ENCODE measurements around the gene HSD17B1. TPM values are rescaled to one million over a fixed set of nuclear protein-coding genes. Genes with fewer than 3 reads are reported as not detected.

HSD17B1 gene
- total RNA-seq, 1 experiment from 2014 or later = 1.5 TPM

DNA sequence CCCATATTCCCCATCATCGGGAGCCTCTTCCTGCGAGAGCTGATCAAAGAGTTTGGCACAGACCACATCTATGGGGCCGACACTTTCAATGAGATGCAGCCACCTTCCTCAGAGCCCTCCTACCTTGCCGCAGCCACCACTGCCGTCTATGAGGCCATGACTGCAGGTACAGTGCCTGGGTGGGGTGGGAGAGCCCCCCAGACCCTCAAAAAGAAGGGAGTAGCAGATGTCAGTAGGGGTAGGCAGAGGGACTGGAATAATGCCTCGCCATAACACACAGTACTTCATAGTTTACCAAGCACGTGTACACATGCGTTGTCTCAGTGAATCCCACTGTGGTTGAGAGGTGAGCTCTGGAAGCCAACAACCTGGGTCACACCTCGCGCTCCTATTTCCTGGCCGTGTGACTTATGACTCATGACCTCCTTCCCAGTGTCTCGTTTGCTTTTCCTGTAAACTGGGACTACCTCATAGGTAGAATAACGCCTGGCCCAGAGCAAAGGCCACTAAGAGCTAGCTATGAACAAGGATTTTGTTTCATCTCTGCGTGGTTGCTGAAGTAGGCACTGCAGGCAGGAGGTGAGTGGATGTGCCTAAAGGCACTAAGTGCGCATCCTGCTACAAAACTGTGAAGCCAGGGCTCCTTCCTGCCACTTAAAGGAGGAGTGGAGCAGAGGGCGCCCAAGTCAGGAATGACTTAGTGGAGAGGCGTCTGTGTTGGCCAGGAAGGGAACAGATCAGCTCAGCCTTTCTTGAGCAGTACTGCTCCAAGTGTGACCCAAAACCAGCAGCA is 11.5 kb upstream of the HSD17B1 start:
- DNase-seq (ENCODE audit: low spot score) = no peak

DNA sequence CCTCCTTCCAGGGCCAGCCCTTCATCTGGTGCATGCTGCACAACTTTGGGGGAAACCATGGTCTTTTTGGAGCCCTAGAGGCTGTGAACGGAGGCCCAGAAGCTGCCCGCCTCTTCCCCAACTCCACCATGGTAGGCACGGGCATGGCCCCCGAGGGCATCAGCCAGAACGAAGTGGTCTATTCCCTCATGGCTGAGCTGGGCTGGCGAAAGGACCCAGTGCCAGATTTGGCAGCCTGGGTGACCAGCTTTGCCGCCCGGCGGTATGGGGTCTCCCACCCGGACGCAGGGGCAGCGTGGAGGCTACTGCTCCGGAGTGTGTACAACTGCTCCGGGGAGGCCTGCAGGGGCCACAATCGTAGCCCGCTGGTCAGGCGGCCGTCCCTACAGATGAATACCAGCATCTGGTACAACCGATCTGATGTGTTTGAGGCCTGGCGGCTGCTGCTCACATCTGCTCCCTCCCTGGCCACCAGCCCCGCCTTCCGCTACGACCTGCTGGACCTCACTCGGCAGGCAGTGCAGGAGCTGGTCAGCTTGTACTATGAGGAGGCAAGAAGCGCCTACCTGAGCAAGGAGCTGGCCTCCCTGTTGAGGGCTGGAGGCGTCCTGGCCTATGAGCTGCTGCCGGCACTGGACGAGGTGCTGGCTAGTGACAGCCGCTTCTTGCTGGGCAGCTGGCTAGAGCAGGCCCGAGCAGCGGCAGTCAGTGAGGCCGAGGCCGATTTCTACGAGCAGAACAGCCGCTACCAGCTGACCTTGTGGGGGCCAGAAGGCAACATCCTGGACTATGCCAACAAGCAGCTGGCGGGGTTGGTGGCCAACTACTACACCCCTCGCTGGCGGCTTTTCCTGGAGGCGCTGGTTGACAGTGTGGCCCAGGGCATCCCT is 9.3 kb upstream of the HSD17B1 start:
- TF ChIP-seq SMAD4 (CRISPR knock-in tag; IDR thresholded peaks at IDR 0.05) (no peak), ZNF219 (CRISPR knock-in tag; IDR thresholded peaks at IDR 0.05; ENCODE audit: borderline replicate concordance) (no peak), TP53 (CRISPR knock-in tag; IDR thresholded peaks at IDR 0.05) (no peak), NR1H2 (CRISPR knock-in tag; IDR thresholded peaks at IDR 0.05) (no peak), JUN (CRISPR knock-in tag; IDR thresholded peaks at IDR 0.05) (no peak), NR2C2 (CRISPR knock-in tag; IDR thresholded peaks at IDR 0.05) (no peak), SP1 (CRISPR knock-in tag; conservative IDR thresholded peaks at IDR 0.05) (no peak), NFATC4 (CRISPR knock-in tag; IDR thresholded peaks at IDR 0.05) (no peak), FOXP1 (CRISPR knock-in tag; IDR thresholded peaks at IDR 0.05; ENCODE audit: borderline replicate concordance) (no peak)
- TF ChIP-seq, protein P1, sequence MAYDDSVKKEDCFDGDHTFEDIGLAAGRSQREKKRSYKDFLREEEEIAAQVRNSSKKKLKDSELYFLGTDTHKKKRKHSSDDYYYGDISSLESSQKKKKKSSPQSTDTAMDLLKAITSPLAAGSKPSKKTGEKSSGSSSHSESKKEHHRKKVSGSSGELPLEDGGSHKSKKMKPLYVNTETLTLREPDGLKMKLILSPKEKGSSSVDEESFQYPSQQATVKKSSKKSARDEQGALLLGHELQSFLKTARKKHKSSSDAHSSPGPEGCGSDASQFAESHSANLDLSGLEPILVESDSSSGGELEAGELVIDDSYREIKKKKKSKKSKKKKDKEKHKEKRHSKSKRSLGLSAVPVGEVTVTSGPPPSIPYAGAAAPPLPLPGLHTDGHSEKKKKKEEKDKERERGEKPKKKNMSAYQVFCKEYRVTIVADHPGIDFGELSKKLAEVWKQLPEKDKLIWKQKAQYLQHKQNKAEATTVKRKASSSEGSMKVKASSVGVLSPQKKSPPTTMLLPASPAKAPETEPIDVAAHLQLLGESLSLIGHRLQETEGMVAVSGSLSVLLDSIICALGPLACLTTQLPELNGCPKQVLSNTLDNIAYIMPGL (CRISPR knock-in tag; IDR thresholded peaks at IDR 0.05) = no peak
- TF ChIP-seq, protein P2, sequence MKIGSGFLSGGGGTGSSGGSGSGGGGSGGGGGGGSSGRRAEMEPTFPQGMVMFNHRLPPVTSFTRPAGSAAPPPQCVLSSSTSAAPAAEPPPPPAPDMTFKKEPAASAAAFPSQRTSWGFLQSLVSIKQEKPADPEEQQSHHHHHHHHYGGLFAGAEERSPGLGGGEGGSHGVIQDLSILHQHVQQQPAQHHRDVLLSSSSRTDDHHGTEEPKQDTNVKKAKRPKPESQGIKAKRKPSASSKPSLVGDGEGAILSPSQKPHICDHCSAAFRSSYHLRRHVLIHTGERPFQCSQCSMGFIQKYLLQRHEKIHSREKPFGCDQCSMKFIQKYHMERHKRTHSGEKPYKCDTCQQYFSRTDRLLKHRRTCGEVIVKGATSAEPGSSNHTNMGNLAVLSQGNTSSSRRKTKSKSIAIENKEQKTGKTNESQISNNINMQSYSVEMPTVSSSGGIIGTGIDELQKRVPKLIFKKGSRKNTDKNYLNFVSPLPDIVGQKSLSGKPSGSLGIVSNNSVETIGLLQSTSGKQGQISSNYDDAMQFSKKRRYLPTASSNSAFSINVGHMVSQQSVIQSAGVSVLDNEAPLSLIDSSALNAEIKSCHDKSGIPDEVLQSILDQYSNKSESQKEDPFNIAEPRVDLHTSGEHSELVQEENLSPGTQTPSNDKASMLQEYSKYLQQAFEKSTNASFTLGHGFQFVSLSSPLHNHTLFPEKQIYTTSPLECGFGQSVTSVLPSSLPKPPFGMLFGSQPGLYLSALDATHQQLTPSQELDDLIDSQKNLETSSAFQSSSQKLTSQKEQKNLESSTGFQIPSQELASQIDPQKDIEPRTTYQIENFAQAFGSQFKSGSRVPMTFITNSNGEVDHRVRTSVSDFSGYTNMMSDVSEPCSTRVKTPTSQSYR (CRISPR knock-in tag; IDR thresholded peaks at IDR 0.05) = no peak
- TF ChIP-seq, protein P3, sequence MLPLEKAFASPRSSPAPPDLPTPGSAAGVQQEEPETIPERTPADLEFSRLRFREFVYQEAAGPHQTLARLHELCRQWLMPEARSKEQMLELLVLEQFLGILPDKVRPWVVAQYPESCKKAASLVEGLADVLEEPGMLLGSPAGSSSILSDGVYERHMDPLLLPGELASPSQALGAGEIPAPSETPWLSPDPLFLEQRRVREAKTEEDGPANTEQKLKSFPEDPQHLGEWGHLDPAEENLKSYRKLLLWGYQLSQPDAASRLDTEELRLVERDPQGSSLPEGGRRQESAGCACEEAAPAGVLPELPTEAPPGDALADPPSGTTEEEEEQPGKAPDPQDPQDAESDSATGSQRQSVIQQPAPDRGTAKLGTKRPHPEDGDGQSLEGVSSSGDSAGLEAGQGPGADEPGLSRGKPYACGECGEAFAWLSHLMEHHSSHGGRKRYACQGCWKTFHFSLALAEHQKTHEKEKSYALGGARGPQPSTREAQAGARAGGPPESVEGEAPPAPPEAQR (CRISPR knock-in tag; IDR thresholded peaks at IDR 0.05) = no peak
- H3K27ac Mint-ChIP-seq = no peak overlapping the region
- H3K4me1 Mint-ChIP-seq = peaks cover 3% of the 10 kb centered on the region; the same call in 1 of the 2 replicates
- ChIA-PET POLR2A (no interaction called here), CTCF (no interaction called here)
- no peak overlapping the region for H3K4me3 Mint-ChIP-seq
- H3K9me3 Mint-ChIP-seq = no peaks in the 10 kb centered on the region
- ATAC-seq = no peak
- no peaks in the 10 kb centered on the region for H3K27me3 Mint-ChIP-seq (ENCODE audit: low read depth)
- H3K36me3 Mint-ChIP-seq = peaks cover 12% of the 10 kb centered on the region; the same call in 1 of the 2 replicates
- DNase-seq (ENCODE audit: low spot score) = no peak

More for the DNA sequence above, 11.5 kb upstream of the HSD17B1 start:
- Mint-ChIP-seq H3K27ac (0 out of 2 replicates have a peak overlapping the region, but pooled peaks have one; percentile 21), H3K4me3 (no peak overlapping the region), H3K27me3 (ENCODE audit: low read depth) (no peaks in the 10 kb centered on the region), H3K36me3 (peaks cover 12% of the 10 kb centered on the region; the same call in 1 of the 2 replicates), H3K4me1 (peaks cover 15% of the 10 kb centered on the region), H3K9me3 (no peaks in the 10 kb centered on the region)
- TF ChIP-seq ESRRA (CRISPR knock-in tag; IDR thresholded peaks at IDR 0.05; ENCODE audit: borderline replicate concordance) (no peak), GABPB1 (CRISPR knock-in tag; IDR thresholded peaks at IDR 0.05) (peak; percentile 69)
- ChIA-PET CTCF (interaction anchor here (2.4 to 3.2 kb wide), 2 partner anchors 14 to 24 kb away, joined by 6 to 13 read pairs; no protein-coding TSS in a partner anchor), POLR2A (interaction anchor here (0.6 kb wide), 1 partner anchor 196 kb away, joined by 3 read pairs; no protein-coding TSS in a partner anchor)
- no peak; the same call in 1 of the 2 replicates for ATAC-seq
